GM23338 (cell line): Measurements from ENCODE around the gene COL1A1. TPM values are rescaled to one million over a fixed set of nuclear protein-coding genes. Genes with fewer than 3 reads are reported as not detected.

Experiments used
- ATAC-seq: fragments of 200-7000 bp; cut with Tn5 transposase; 3 replicates; pipeline ENCODE4 v1.9.1; 2020
- DNase-seq: peaks from one replicate; pipeline ENCODE4 v3.0.0-alpha.2; 2015; ENCODE audit warnings: low spot score
- H2AFZ ChIP-seq: fragments of 200-600 bp; sonication (generic); 2 replicates; pipeline ENCODE4 v1.8.0; 2016; ENCODE audit warnings: antibody characterized with exemption, mild to moderate bottlenecking, moderate library complexity
- H3F3A ChIP-seq: fragments of 200-600 bp; sonication (generic); replicated peaks from 2 replicates; pipeline ENCODE4 v1.8.0; 2017; ENCODE audit warnings: antibody characterized with exemption, mixed run types, low read depth
- H3K27ac ChIP-seq: fragments of 200-600 bp; sonication (generic); 2 replicates; pipeline ENCODE4 v1.6.1; 2016; ENCODE audit warnings: low read depth
- H3K27me3 ChIP-seq: fragments of 200-600 bp; sonication (generic); 2 replicates; pipeline ENCODE4 v1.8.0; 2016; ENCODE audit warnings: mild to moderate bottlenecking, mixed run types, moderate library complexity; ENCODE audit not compliant: insufficient read depth
- H3K36me3 ChIP-seq: fragments of 200-600 bp; sonication (generic); 2 replicates; pipeline ENCODE4 v1.8.0; 2016; ENCODE audit warnings: mild to moderate bottlenecking; ENCODE audit not compliant: insufficient read depth
- H3K4me1 ChIP-seq: fragments of 200-600 bp; sonication (generic); 2 replicates; pipeline ENCODE4 v1.8.0; 2016; ENCODE audit warnings: mild to moderate bottlenecking, moderate library complexity; ENCODE audit not compliant: insufficient read depth
- H3K4me2 ChIP-seq: fragments of 200-600 bp; sonication (generic); 2 replicates; pipeline ENCODE4 v1.7.1; 2017; ENCODE audit warnings: mixed run types
- H3K4me3 ChIP-seq: fragments of 200-600 bp; sonication (generic); 2 replicates; pipeline ENCODE4 v1.6.1; 2016; ENCODE audit warnings: mixed run types
- H3K79me2 ChIP-seq: fragments of 200-600 bp; sonication (generic); replicated peaks from 2 replicates; pipeline ENCODE4 v1.8.0; 2017; ENCODE audit warnings: mild to moderate bottlenecking; ENCODE audit not compliant: insufficient read depth
- H3K9me2 ChIP-seq: fragments of 200-600 bp; sonication (generic); 2 replicates; pipeline ENCODE4 v1.8.0; 2017; ENCODE audit not compliant: insufficient read depth
- H4K20me1 ChIP-seq: fragments of 200-600 bp; sonication (generic); replicated peaks from 2 replicates; pipeline ENCODE4 v1.8.0; 2017; ENCODE audit warnings: mild to moderate bottlenecking; ENCODE audit not compliant: insufficient read depth
- H3K27ac Mint-ChIP-seq: 2 replicates; pipeline ENCODE4 v1.8.0; 2020; ENCODE audit warnings: inconsistent platforms, mild to moderate bottlenecking, moderate library complexity, mixed read lengths
- H3K27me3 Mint-ChIP-seq: 3 replicates; pipeline ENCODE4 v1.8.0; 2022; ENCODE audit warnings: low read depth, mild to moderate bottlenecking, moderate library complexity, mixed read lengths, inconsistent platforms; ENCODE audit not compliant: insufficient read depth, poor library complexity
- H3K36me3 Mint-ChIP-seq: 3 replicates; pipeline ENCODE4 v1.8.0; 2021; ENCODE audit warnings: low read depth, mild to moderate bottlenecking, inconsistent platforms, moderate library complexity, mixed read lengths
- H3K4me1 Mint-ChIP-seq: 3 replicates; pipeline ENCODE4 v1.8.0; 2020; ENCODE audit warnings: mild to moderate bottlenecking, inconsistent platforms, mixed read lengths
- H3K4me3 Mint-ChIP-seq: 3 replicates; pipeline ENCODE4 v1.8.0; 2021; ENCODE audit warnings: moderate library complexity, mild to moderate bottlenecking, inconsistent platforms, mixed read lengths
- H3K9me3 Mint-ChIP-seq: 3 replicates; pipeline ENCODE4 v1.8.0; 2020; ENCODE audit warnings: moderate library complexity, mild to moderate bottlenecking, inconsistent platforms, mixed read lengths
- CREB1 ChIP-seq: fragments of 250-450 bp; sonication (Bioruptor Pico); IDR thresholded peaks from 2 replicates; pipeline ENCODE4 v1.5.0; 2020; ENCODE audit warnings: low read depth, mild to moderate bottlenecking, moderate library complexity
- EZH2 ChIP-seq: fragments of 200-600 bp; sonication (generic); IDR thresholded peaks from one replicate; pipeline ENCODE4 v1.8.0; 2017; ENCODE audit warnings: antibody characterized with exemption, mild to moderate bottlenecking, low read depth; ENCODE audit not compliant: unreplicated experiment
- REST ChIP-seq: IDR thresholded peaks from one replicate; pipeline ENCODE4 v1.6.1; 2018; ENCODE audit warnings: antibody characterized with exemption; ENCODE audit not compliant: unreplicated experiment
- STAT1 ChIP-seq: IDR thresholded peaks from one replicate; pipeline ENCODE4 v1.6.1; 2016; ENCODE audit warnings: antibody characterized with exemption; ENCODE audit not compliant: unreplicated experiment
- ZNF462 ChIP-seq: fragments of 250-450 bp; sonication (Bioruptor Pico); IDR thresholded peaks from 2 replicates; pipeline ENCODE4 v1.5.0; 2020; ENCODE audit warnings: mild to moderate bottlenecking, moderate library complexity
- polyA plus RNA-seq: library from polyadenylated mRNA; unstranded; fragments of >200 nt; fragmentation: Nextera tagmentation; extraction: Ambion mirVana; gene quantifications from 2 replicates; pipeline ENCODE4 v1.2.1, GENCODE V29; 2016
- total RNA-seq: library from RNA; depleted of rRNA; stranded (reverse); fragments of >200 nt; shearing (Covaris generic); gene quantifications from 2 replicates; pipeline ENCODE4 v1.2.3, GENCODE V29; 2014

COL1A1 gene
- total and polyA plus RNA-seq, 2 experiments from 2014 or later, result 21.2 to 34.3 TPM

GRCh38 chr17:50237901-50238300 is 36.5 kb upstream of the COL1A1 start:
- ATAC-seq (no peak), DNase-seq (no peak)
- Histone ChIP-seq H3K4me3 (no peak overlapping the region), H3K36me3 (no peaks in the 10 kb centered on the region), H3K9me2 (no peaks in the 10 kb centered on the region), H3K27me3 (no peaks in the 10 kb centered on the region), H2AFZ (0 out of 2 replicates have a peak overlapping the region, but pooled peaks have one; percentile 6), H3K4me1 (no peaks in the 10 kb centered on the region), H3K4me2 (no peak overlapping the region), H3K27ac (no peak overlapping the region), H3F3A (no peaks in the 10 kb centered on the region), H4K20me1 (no peaks in the 10 kb centered on the region), H3K79me2 (no peaks in the 10 kb centered on the region)
- Mint-ChIP-seq H3K9me3 (peaks cover 12% of the 10 kb centered on the region; the same call in 2 of the 3 replicates), H3K36me3 (no peaks in the 10 kb centered on the region), H3K27me3 (peaks cover 4% of the 10 kb centered on the region), H3K4me1 (no peaks in the 10 kb centered on the region), H3K27ac (no peak overlapping the region), H3K4me3 (no peak overlapping the region)
- no peak for TF ChIP-seq REST
- no peak for TF ChIP-seq ZNF462 (CRISPR knock-in tag)
- TF ChIP-seq CREB1, result no peak
- no peak for TF ChIP-seq EZH2
- no peak for TF ChIP-seq STAT1
